SK-N-SH treated with all-trans-retinoic acid at 6 μM for 48 hours (cell line): ENCODE data around the gene PARD3B.

Experiments used
- ATAC-seq: fragments of 200-7000 bp; cut with Tn5 transposase; 3 replicates; pipeline ENCODE4 v1.9.1; 2020; ENCODE audit warnings: mild to moderate bottlenecking, moderate library complexity
- ARNTL ChIP-seq: fragments of 450-650 bp; formaldehyde crosslinking; IDR thresholded peaks from 2 replicates; pipeline ENCODE4 v1.5.0; 2020; ENCODE audit warnings: low read depth, mild to moderate bottlenecking, moderate library complexity, borderline replicate concordance
- BACH2 ChIP-seq: fragments of 250-450 bp; sonication (Bioruptor Pico); IDR thresholded peaks from 2 replicates; pipeline ENCODE4 v1.9.0; 2021; ENCODE audit warnings: mild to moderate bottlenecking, borderline replicate concordance
- CREB5 ChIP-seq: fragments of 250-450 bp; sonication (Bioruptor Pico); IDR thresholded peaks from 2 replicates; pipeline ENCODE4 v1.5.1; 2020; ENCODE audit warnings: low read depth, mild to moderate bottlenecking, moderate library complexity
- CSDC2 ChIP-seq: fragments of 250-450 bp; sonication (Bioruptor Pico); IDR thresholded peaks from 2 replicates; pipeline ENCODE4 v1.5.0; 2020; ENCODE audit warnings: mild to moderate bottlenecking, moderate library complexity
- ESRRG ChIP-seq: fragments of 250-450 bp; sonication (Bioruptor Pico); IDR thresholded peaks from 2 replicates; pipeline ENCODE4 v1.6.1; 2021; ENCODE audit warnings: mild to moderate bottlenecking
- GLIS3 ChIP-seq: fragments of 250-450 bp; sonication (Bioruptor Pico); IDR thresholded peaks from 2 replicates; pipeline ENCODE4 v1.5.0; 2020; ENCODE audit warnings: mild to moderate bottlenecking, moderate library complexity
- ISL1 ChIP-seq: fragments of 250-450 bp; sonication (Bioruptor Pico); IDR thresholded peaks from 2 replicates; pipeline ENCODE4 v2.1.2; 2022; ENCODE audit warnings: mild to moderate bottlenecking, moderate library complexity
- OSR1 ChIP-seq: fragments of 250-450 bp; sonication (Bioruptor Pico); IDR thresholded peaks from 2 replicates; pipeline ENCODE4 v1.8.0; 2022; ENCODE audit warnings: moderate library complexity, mild to moderate bottlenecking, inconsistent platforms
- PATZ1 ChIP-seq: fragments of 250-450 bp; sonication (Bioruptor Pico); IDR thresholded peaks from 2 replicates; pipeline ENCODE4 v1.8.0; 2020; ENCODE audit warnings: mild to moderate bottlenecking, moderate library complexity, borderline replicate concordance
- POU6F1 ChIP-seq: fragments of 250-450 bp; sonication (Bioruptor Pico); IDR thresholded peaks from 2 replicates; pipeline ENCODE4 v1.8.0; 2021; ENCODE audit warnings: low read depth, mild to moderate bottlenecking, moderate library complexity, borderline replicate concordance
- PPARA ChIP-seq: fragments of 250-450 bp; sonication (Bioruptor Pico); IDR thresholded peaks from 2 replicates; pipeline ENCODE4 v1.5.0; 2020; ENCODE audit warnings: mild to moderate bottlenecking, borderline replicate concordance
- RARB ChIP-seq: fragments of 250-450 bp; sonication (Bioruptor Pico); IDR thresholded peaks from 2 replicates; pipeline ENCODE4 v1.8.0; 2021; ENCODE audit warnings: mild to moderate bottlenecking, moderate library complexity
- SNAI2 ChIP-seq: fragments of 250-450 bp; sonication (Bioruptor Pico); IDR thresholded peaks from 2 replicates; pipeline ENCODE4 v1.5.0; 2020; ENCODE audit warnings: mild to moderate bottlenecking, moderate library complexity
- TCF4 ChIP-seq: fragments of 250-450 bp; sonication (Bioruptor Pico); IDR thresholded peaks from 2 replicates; pipeline ENCODE4 v1.8.0; 2021; ENCODE audit warnings: mild to moderate bottlenecking, moderate library complexity, borderline replicate concordance
- TOX ChIP-seq: fragments of 250-450 bp; sonication (Bioruptor Pico); IDR thresholded peaks from 2 replicates; pipeline ENCODE4 v1.8.0; 2021; ENCODE audit warnings: mild to moderate bottlenecking, moderate library complexity, borderline replicate concordance
- TSHZ2 ChIP-seq: fragments of 250-450 bp; sonication (Bioruptor Pico); IDR thresholded peaks from 2 replicates; pipeline ENCODE4 v1.5.0; 2020; ENCODE audit warnings: mild to moderate bottlenecking, moderate library complexity
- ZC3H10 ChIP-seq: fragments of 250-450 bp; sonication (Bioruptor Pico); IDR thresholded peaks from 2 replicates; pipeline ENCODE4 v1.5.1; 2021; ENCODE audit warnings: mild to moderate bottlenecking, moderate library complexity
- ZFP3 ChIP-seq: fragments of 250-450 bp; sonication (Bioruptor Pico); IDR thresholded peaks from 2 replicates; pipeline ENCODE4 v1.5.0; 2020; ENCODE audit warnings: mild to moderate bottlenecking, moderate library complexity
- ZFP30 ChIP-seq: fragments of 450-650 bp; formaldehyde crosslinking; IDR thresholded peaks from 2 replicates; pipeline ENCODE4 v1.5.0; 2022; ENCODE audit warnings: mild to moderate bottlenecking, moderate library complexity
- ZNF565 ChIP-seq: fragments of 450-650 bp; formaldehyde crosslinking; conservative IDR thresholded peaks from 2 replicates; pipeline ENCODE4 v1.5.0; 2020; ENCODE audit warnings: low read depth, mild to moderate bottlenecking, moderate library complexity
- ZNF70 ChIP-seq: fragments of 450-650 bp; formaldehyde crosslinking; IDR thresholded peaks from 2 replicates; pipeline ENCODE4 v1.5.0; 2020; ENCODE audit warnings: mild to moderate bottlenecking, moderate library complexity
- ZNF8 ChIP-seq: fragments of 450-650 bp; formaldehyde crosslinking; IDR thresholded peaks from 2 replicates; pipeline ENCODE4 v1.5.0; 2020; ENCODE audit warnings: mild to moderate bottlenecking, moderate library complexity

PARD3B gene

GRCh38 chr2:205596581-205596980 lies 1051.3 kb downstream of the PARD3B start:
- ATAC-seq, result no peak
- TF ChIP-seq GLIS3 (CRISPR knock-in tag) (no peak), ARNTL (CRISPR knock-in tag) (no peak), TCF4 (CRISPR knock-in tag) (no peak)

GRCh38 chr2:205605638-205606304 lies 1060.5 kb downstream of the PARD3B start:
- ATAC-seq, result no peak
- TF ChIP-seq RARB (CRISPR knock-in tag) (no peak), ZC3H10 (CRISPR knock-in tag) (no peak), CREB5 (no peak), ESRRG (CRISPR knock-in tag) (no peak), OSR1 (CRISPR knock-in tag) (no peak), ZNF70 (CRISPR knock-in tag) (no peak), CSDC2 (CRISPR knock-in tag) (no peak), ZFP3 (no peak), TCF4 (CRISPR knock-in tag) (no peak), ISL1 (CRISPR knock-in tag) (no peak), ZFP30 (no peak), PATZ1 (CRISPR knock-in tag) (no peak), PPARA (no peak), ZNF565 (CRISPR knock-in tag) (no peak), BACH2 (CRISPR knock-in tag) (no peak), SNAI2 (CRISPR knock-in tag) (no peak)

GRCh38 chr2:205607146-205607545 lies 1061.9 kb downstream of the PARD3B start:
- TF ChIP-seq PPARA (no peak), ZNF70 (CRISPR knock-in tag) (no peak), RARB (CRISPR knock-in tag) (no peak), TOX (no peak), PATZ1 (CRISPR knock-in tag) (no peak), BACH2 (CRISPR knock-in tag) (no peak), ZNF8 (CRISPR knock-in tag) (no peak), CREB5 (no peak), ZFP30 (no peak), ESRRG (CRISPR knock-in tag) (no peak), ZNF565 (CRISPR knock-in tag) (no peak), GLIS3 (CRISPR knock-in tag) (no peak), ARNTL (CRISPR knock-in tag) (no peak), ZFP3 (no peak)
- TF ChIP-seq, all 23 proteins: peak for 0
- ATAC-seq, result no peak

- no peak for ATAC-seq
- TF ChIP-seq CSDC2 (CRISPR knock-in tag) (no peak), BACH2 (CRISPR knock-in tag) (no peak), ISL1 (CRISPR knock-in tag) (no peak), POU6F1 (CRISPR knock-in tag) (no peak), ZNF8 (CRISPR knock-in tag) (no peak), TSHZ2 (no peak), CREB5 (no peak), ARNTL (CRISPR knock-in tag) (no peak), GLIS3 (CRISPR knock-in tag) (no peak), ZNF565 (CRISPR knock-in tag) (no peak), ZC3H10 (CRISPR knock-in tag) (no peak), ZFP30 (no peak), OSR1 (CRISPR knock-in tag) (no peak), SNAI2 (CRISPR knock-in tag) (no peak), ZNF70 (CRISPR knock-in tag) (no peak)
Observed at GRCh38 chr2:205609113-205609512, 1063.8 kb downstream of the PARD3B start.
